Uterus (tissue), 2 donors: ENCODE data around the gene NOS1AP.

ENCODE experiments used
- CTCF ChIP-seq, 4 experiments: fragments of 200-600 bp in 2 of 4; fragments of 450-650 bp in 2 of 4; sonication (generic) in 2 of 4; IDR thresholded peaks; one replicate each; pipeline ENCODE4 v1.5.1; 2016 to 2019; ENCODE audit warnings: antibody characterized with exemption in 4 of 4, mild to moderate bottlenecking in 2 of 4, moderate library complexity in 1 of 4
- POLR2A ChIP-seq, 2 donors: fragments of 450-650 bp; IDR thresholded peaks; one replicate each; pipeline ENCODE4 v1.6.1; 2016; ENCODE audit warnings: antibody characterized with exemption in 2 of 2, mild to moderate bottlenecking in 1 of 2, moderate library complexity in 1 of 2

GRCh38 chr1:162222730-162223129 lies 153.2 kb downstream of the NOS1AP start:
- TF ChIP-seq CTCF (IDR thresholded peaks at IDR 0.05) = no peak
- no peak for TF ChIP-seq POLR2A (IDR thresholded peaks at IDR 0.05)
